ENCODE data around the gene TNFAIP1.

Gene TNFAIP1

DNA sequence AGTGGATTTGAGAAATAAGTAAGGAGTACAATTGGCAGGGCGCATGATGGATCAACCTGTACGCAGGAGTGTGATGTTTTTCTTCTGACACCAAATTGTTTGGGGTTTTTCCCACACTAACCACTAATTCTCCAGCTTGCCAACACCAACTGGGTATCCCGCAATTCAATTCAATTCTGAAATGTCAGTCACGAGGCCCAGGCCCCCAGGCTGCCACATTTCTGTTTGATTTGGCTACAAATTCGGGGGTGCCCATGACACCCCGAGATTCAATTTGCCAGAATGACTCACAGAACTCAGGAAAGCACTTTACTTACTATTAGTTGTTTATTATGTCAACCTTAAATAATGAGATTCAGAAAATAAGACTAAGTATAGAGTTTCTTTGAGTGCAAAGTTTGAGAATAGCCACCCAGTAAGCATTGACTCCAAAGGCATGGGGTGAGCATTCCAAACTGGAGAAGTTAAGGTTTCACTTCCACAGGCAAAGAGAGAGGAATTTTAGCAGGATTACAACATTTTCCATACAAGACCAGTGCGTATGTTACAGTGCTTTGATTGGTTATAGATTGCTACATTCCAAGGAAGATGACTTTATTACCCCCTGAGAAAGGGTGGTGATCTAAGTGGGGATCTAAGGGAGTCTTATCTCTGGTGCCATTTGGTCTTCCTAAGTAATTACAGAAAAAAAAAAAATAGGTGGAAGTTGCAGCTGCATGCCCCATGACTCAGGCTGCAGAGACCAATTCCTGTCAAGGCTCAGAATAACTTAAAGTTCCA is 59.0 kb downstream of the TNFAIP1 start:
- DNase-seq (ENCODE audit: insufficient read length, low spot score) (no peak), FAIRE-seq (no peak)

DNA sequence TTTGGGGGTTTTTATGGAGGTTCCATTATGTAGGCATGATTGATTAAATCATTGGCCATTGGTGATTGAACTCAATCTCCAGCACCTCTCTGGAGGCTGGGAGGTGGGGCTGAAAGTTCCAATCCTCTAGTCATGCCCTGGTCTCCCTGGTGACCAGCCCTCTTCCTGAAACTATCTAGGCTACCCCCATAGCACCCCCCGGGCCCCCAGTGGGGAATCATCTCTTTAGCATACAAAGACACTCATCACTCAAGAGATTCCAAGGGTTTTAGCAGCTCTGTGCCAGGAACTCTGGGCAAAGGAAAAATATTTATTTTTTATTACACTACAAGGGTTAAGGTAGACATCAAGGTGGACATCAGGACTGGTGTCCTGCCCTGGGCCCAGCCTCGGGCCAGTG is 59.9 kb downstream of the TNFAIP1 start:
- FAIRE-seq (no peak), DNase-seq (ENCODE audit: insufficient read length, low spot score) (no peak)

DNA sequence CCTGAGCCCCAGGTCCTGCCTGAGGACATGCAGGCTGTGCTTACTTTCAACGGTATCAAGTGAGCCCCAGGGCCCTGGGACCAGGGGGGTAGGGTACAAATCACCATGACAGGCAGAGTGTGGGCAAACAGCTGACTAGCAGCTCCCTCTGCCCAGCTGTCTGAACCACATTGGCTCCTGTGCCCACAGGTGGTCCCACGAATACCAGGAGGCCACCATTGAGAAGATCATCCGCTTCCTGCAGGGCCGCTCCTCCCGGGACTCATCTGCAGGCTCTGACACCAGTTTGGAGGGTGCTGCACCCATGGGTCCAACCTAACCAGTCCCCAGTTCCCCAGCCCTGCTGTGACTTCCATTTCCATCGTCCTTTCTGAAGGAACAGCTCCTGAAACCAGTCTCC is 60.4 kb downstream of the TNFAIP1 start:
- DNase-seq (ENCODE audit: insufficient read length, low spot score) (no peak), FAIRE-seq (no peak)
